Stimulated activated CD8-positive, alpha-beta memory T cell treated with anti-CD3 and anti-CD28 coated beads, Interleukin-12 subunit alpha, Interleukin-12 subunit beta, amount 100 ng/mL, for 4 hours (primary cell): ENCODE data around the gene HGFAC.
A peak's percentile ranks its signal among the peaks of the same experiment; 100 is the strongest.

ENCODE experiments used
- DNase-seq: peaks from one replicate; pipeline ENCODE4 v3.0.0-alpha.2; 2020; ENCODE audit warnings: low read depth

The HGFAC gene

GRCh38 chr4:3473996-3474765 is 32.4 kb downstream of the HGFAC start:
- no peak for DNase-seq

DNA sequence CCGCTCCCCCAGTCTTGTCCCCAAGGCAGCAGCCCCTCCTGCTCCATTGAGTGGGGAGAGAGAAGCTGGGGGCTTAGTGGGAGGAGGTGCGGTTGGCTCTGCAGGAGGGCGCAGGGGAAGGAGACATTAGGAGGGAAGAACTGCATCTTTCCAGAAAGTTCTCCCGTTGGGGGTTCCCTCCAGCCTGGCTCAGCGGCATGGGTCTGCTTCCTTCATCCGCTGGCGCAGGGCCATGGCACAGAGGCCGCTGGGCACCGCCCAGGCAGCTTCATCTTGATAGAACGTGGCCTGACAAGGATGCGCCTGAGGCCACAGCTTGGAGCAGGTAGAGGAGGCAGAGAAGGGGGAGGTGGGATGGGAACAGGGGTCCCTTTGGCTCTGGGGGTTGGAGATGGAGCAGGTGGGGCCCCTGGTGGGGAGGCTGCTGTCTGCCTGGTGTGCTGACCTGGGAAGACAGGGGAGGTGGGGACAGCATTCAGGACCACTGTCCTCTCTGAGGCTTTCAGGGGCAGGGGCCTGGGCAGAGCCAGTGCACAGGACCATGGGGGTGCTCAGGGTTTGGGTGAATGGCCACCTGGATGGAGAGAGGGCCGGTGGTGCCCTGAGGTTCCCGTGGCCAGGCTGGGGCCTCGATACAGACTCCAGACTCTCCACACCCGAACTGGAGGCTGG is 33.4 kb downstream of the HGFAC start:
- no peak for DNase-seq

DNA sequence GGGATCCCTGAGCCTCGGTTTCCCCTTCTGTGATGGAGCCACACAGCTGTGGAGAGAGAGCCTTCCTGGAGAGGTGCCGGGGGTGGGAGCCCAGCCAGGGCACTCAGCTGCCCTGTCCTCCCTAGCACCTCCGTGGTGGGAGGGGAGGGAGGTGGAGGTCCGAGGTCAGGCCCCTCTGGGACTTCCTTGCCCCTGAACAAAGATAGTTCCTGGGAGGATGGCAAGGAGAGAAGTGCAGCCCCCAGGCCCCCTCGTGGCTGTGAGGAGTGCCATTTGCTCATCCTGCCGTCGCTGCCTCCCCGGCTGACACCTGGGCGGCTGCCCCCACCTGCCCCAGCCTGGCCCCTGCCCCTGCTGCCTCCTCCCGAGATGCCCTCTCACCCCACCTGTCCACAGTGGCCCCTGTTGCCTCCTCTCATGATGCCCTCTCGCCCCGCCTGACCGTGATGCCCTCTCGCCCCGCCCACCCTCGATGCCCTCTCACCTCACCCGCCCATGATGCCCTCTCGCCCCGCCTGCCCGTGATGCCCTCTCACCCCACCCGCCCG is 34.0 kb downstream of the HGFAC start:
- DNase-seq = no peak

- no peak for DNase-seq
Observed at GRCh38 chr4:3476341-3476747, 34.6 kb downstream of the HGFAC start.

DNA sequence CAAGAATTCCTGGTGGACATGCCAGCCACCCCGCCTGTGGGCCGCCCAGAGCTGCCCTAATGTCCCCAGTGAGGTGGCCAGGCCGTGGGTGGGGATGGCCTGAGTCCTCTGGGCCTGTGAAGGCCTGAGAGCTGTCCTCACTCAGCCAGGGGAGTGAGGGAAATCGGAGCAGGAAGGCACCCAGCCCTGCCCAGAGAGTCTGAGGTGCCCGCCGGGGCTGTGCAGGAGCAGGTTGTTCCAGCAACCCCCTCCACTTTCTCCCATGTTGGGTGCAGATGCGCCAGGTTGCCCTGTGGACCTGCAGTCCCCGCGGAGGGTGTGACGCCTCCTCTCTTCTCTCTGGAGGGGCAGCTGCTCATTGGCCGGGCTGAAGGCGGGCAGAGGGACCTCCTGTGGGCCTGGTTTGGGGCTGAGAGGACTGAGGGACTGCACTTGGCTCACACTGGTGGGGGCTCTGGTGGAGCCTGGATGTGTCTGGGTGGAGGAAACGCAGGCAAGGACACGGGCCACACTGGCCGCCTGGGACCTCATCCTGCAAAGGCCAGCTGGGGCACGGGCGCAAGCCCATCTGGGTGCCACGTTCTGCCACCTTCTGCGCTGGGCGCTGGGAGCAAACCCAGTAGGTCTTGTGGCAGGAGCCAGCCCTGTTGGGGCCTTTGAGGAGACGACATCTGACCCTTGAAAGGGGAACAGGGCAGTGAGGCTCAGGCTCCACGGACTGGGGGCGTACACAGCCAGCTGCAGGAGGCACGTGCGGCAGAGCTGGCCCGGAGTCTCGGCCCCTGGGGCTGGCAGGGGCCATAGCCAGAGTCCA is 35.4 kb downstream of the HGFAC start:
- DNase-seq = no peak

GRCh38 chr4:3477750-3478430 is 36.1 kb downstream of the HGFAC start:
- DNase-seq = no peak

DNA sequence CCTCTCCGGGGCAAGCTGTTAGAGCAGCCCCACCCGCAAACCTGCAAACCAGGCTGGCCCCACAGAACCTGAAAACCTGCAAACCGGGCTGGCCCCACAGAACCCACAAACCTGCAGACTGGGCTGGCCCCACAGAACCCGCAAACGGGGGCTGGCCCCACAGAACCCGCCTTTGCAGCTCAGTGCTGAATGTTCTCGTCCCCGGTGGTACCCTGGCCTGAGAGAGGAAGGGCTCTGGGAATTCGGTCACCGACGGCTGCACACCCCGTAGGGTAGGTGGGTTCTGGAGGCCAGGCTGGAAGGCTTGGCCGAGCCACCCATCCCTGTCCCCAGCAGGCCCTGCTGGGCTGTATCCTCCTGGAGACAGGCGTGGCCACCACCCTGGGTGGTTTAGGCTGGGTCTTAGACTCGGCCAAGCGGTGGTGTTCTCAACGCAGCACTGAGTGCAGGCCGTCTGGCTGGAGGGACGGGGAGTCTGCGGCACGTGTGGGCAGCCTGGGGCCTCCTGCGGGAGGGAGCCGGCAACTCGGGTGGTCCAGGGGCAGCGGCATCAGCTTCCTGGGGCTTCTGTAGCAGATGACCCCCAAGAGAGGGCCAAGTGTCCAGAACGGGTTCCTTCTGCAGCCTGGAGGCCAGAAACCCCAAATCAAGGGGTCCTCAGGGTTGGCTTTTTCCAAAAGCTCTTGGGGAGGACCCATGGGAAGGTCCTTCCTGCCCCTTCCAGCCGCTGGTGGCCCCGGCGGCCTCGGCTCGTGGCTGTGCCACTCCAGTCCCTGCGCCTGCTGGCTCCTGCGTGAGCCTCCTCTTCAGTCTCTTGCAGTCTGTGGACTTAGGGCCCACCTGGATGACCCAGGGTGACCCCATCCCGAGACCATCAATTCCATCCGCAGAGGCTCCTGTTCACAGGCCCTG is 36.9 kb downstream of the HGFAC start:
- no peak for DNase-seq

DNA sequence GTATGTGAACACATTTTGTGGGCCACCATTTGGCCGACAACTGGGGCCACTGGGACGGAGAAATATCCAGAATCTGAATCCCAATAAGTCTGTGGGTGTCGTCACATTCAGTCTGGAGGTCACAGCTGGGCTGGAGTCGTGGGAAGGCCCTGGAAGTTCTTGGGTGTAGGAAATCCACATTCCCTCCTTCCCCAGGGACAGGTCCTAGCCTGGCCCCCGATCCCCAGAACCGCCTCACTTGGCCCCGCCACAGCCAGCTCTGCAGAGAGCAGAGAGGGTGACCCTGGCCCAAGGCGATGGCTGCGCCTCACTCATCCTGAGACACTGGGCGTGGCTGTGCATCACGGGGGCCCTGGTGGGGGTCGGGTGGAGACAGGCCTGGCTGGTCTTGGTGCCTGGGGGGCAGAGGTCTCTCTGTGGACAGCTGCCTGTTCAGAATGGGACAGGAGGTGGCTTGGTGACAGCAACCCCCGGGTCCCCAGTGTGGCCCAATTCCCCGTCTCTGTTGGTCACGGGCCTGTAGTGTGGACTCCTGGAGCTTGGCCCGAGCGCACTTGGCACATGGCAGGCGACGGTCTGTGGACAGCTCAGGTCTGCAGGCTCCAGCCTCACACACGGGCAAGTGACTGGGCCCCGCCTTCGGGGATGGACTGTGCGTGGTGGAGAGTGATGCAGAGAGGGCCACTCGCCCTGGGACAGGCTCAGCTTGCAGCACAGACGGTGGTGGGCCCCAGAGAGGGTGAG is 37.8 kb downstream of the HGFAC start:
- no peak for DNase-seq

DNA sequence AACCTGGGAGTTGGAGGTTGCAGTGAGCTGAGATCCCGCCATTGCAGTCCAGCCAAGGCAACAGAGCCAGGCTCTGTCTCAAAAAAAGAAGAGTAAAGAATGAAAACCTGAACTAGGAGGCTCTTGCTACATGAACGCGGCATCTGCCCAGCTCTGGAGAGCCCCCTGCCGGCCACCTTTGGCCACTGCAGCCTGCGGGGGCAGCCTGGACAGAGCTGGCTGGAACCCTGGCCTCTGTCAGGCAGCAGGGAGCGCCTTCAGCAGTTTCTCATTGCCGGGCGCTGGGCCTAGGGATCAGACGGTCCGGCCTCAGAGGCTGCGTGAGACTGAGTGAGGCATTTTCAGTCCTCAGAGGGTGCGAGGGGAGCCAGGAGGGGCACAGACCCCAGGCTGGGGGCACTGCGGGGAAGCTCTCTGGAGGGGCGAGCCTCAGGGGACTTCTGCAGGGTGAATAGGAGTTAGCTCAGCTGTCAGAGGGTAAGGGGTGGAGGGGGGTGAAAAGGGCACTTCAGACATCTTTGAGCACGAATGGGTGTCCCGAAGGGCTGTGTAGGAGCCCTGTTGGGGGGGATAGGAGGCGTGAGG is 38.9 kb downstream of the HGFAC start:
- peak; percentile 35 for DNase-seq

DNA sequence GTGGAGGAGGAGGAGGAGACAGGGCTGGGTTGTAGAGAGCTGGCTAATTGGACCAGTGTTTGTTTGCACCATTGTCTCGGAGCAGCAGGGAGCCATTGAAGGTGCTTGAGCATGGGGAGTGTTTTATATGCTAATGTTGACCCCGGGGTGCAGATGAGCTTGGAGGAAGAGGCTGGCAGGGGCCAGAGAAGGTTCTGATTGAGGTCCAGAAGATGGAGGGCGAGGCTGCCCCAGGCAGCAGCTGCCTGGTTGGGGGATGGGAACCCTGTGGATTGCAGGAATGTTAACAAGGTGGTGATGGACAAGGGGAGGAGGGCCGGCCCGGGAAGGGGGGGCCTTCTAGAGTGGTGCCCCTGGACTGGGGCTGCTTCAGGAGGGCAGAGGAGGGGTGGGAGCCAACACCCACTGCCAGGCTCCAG is 39.4 kb downstream of the HGFAC start:
- no peak for DNase-seq

- no peak for DNase-seq
Observed at GRCh38 chr4:3481783-3482393, 40.1 kb downstream of the HGFAC start.

GRCh38 chr4:3482707-3483106 is 40.9 kb downstream of the HGFAC start:
- DNase-seq = no peak

DNA sequence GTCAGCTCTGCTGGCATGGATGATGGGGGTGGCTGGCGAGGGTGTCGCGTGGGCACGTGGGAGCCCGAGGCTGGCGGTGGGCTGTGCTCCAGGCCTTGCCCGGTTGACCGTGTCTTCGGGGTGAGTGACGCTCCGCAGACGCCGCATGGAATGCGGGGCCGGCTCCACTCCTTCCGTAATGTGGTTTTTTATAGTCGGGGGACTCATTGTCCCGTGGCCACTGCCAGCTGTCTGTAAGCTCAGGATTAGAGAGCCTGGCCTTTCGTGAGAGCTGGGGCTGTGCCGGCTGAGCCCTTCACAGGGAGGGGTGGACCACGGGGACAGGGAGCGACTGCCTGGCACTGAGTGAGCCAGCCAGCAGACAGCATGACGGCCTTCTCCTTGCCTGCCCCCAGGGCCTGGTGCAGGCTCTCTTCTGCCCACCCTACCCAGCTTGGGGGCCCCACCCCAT is 41.7 kb downstream of the HGFAC start:
- no peak for DNase-seq

DNA sequence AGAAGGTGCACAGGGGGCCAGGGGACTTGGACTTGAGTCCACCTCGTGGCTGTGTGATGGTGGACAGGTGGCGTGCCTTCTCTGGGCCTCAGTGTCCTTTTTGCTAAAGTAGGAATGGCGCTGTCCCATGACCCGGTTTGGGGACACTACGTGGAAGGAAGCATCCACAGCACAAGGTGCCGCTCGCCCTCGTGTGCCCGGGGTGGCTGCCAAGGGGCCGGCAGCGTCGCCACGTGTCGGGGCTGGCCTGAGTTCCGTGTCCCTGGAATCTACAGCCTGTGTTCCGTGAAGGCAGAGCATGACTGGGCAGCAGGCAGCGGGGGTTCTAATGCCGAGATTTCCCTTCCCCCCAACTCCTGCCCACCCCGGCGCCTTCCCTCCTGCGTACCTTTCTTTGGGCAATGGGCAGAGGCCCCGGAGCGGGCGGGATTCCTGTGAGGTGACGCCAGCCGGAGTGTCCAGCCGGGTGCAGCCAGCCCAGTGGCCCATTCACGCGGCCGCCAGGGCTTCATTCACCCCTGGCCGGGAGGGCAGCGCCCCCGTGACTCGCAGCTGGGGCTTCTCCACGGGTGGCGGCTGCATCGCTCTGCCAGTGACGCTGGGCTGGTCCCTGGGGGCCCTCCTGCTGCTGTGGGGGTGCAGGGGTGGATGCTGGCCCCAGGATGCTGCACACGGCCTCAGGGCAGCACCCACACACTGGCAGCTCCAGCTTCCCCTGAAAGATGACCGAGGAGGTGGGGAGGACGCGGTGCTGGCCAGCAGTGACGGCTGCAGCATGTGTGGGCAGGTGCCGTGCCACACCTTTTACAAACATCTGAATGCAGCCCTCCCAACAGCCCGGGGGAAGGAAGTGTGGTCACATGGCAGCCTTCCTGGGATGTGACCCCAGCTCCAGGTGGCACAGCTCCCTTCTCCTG is 42.5 kb downstream of the HGFAC start:
- DNase-seq = no peak

- DNase-seq = no peak
Observed at GRCh38 chr4:3485011-3485791, 43.4 kb downstream of the HGFAC start.

DNA sequence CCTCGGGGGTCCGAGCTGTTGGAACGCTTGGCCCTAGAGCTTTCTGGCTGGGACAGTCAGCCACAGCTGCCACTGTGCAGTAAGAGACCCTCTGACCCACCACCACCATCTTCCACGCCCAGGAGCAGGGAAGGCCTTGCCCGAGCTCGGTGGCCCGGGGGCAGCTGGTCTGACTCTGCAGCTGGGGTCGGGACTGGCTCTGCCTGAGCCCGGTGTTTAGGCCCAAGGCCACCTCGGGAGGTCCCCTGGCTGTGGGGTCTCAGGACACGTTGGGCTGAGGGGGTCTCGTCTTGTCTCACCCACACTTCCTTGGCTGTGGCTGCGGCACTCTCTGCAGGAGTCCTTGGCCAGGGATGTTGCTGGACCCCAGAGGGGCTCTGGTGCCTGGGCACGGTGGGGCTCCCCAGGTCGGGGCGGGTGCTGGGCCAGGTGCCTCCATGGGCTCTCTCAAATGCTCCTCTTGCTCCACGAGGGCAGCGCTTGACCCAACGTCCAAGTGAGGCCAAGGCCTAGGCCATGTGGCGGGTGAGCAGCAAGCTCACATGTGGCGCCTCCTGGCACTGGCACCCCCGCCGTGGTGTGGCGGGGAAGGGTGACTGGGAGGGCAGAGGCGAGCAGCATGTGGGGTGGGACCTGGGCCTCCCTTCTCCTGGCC is 44.2 kb downstream of the HGFAC start:
- DNase-seq = no peak
